Activated naive CD4-positive, alpha-beta T cell treated with anti-CD3 and anti-CD28 coated beads for 36 hours (primary cell): Measurements from ENCODE around the gene MLLT3. TPM values are rescaled to one million over a fixed set of nuclear protein-coding genes. Genes with fewer than 3 reads are reported as not detected.

Experiments used
- CTCF ChIA-PET: fragments of 350-600 bp; sonication (Branson Sonifier 250); formaldehyde crosslinking; loops from one replicate; lab custom pipeline; 2021; ENCODE audit warnings: antibody characterized with exemption; lab: Charles Lee
- DNase-seq: peaks from one replicate; pipeline ENCODE4 v3.0.0-alpha.2; 2020
- H3K27ac Mint-ChIP-seq: one replicate; pipeline ENCODE4 v1.8.0; 2021; ENCODE audit warnings: mild to moderate bottlenecking, mixed read lengths
- H3K27me3 Mint-ChIP-seq: one replicate; pipeline ENCODE4 v1.8.0; 2021; ENCODE audit warnings: low read depth, mixed read lengths
- H3K36me3 Mint-ChIP-seq: one replicate; pipeline ENCODE4 v1.8.0; 2021; ENCODE audit warnings: low read depth, mixed read lengths
- H3K4me1 Mint-ChIP-seq: one replicate; pipeline ENCODE4 v1.8.0; 2021; ENCODE audit warnings: low read depth, mixed read lengths
- H3K4me3 Mint-ChIP-seq: one replicate; pipeline ENCODE4 v1.8.0; 2021; ENCODE audit warnings: mild to moderate bottlenecking, moderate library complexity, mixed read lengths
- H3K9me3 Mint-ChIP-seq: one replicate; pipeline ENCODE4 v1.8.0; 2021; ENCODE audit warnings: mixed read lengths
- intact Hi-C: fragments of 100-400 bp; cut with micrococcal nuclease; formaldehyde crosslinking; loops from one replicate; pipeline ENCODE4 v1.15.1; 2023
- total RNA-seq, 2 experiments: library from RNA; stranded (reverse); gene quantifications; one replicate each; pipeline ENCODE4 v1.2.3, GENCODE V29; 2021

The MLLT3 gene
- total RNA-seq, 2 experiments from 2014 or later: 44.3 to 51.4 TPM

- H3K27me3 Mint-ChIP-seq: no peaks in the 10 kb centered on the region
- H3K9me3 Mint-ChIP-seq: no peaks in the 10 kb centered on the region
- CTCF ChIA-PET: interaction anchor here (2.0 kb wide), 1 partner anchor 10 kb away, joined by 4 read pairs; no protein-coding TSS in a partner anchor
- intact Hi-C loops: loop anchor here (10.0 kb wide), 1 partner anchor 1076 kb away; no protein-coding TSS in a partner anchor
- H3K36me3 Mint-ChIP-seq: peaks cover 5% of the 10 kb centered on the region
- no peak overlapping the region for H3K4me3 Mint-ChIP-seq
- no peak overlapping the region for H3K27ac Mint-ChIP-seq
- H3K4me1 Mint-ChIP-seq: peaks cover 58% of the 10 kb centered on the region
- no peak for DNase-seq
Observed at GRCh38 chr9:20550326-20550725, 72.0 kb downstream of the MLLT3 start.

- DNase-seq: no peak
- intact Hi-C loops: no loop called here
- H3K27me3 Mint-ChIP-seq: no peaks in the 10 kb centered on the region
- H3K27ac Mint-ChIP-seq: no peak overlapping the region
- H3K4me1 Mint-ChIP-seq: peaks cover 53% of the 10 kb centered on the region
- no peak overlapping the region for H3K4me3 Mint-ChIP-seq
- peaks cover 7% of the 10 kb centered on the region for H3K36me3 Mint-ChIP-seq
- no peaks in the 10 kb centered on the region for H3K9me3 Mint-ChIP-seq
- CTCF ChIA-PET: no interaction called here
Observed at GRCh38 chr9:20549053-20549452, 73.2 kb downstream of the MLLT3 start.

GRCh38 chr9:20545023-20545622, 77.2 kb downstream of the MLLT3 start:
- H3K4me3 Mint-ChIP-seq: no peak overlapping the region
- intact Hi-C loops: no loop called here
- no peak for DNase-seq
- H3K36me3 Mint-ChIP-seq: peaks cover 27% of the 10 kb centered on the region
- CTCF ChIA-PET: interaction anchor here (0.7 kb wide), 1 partner anchor 10 kb away, joined by 4 read pairs; no protein-coding TSS in a partner anchor
- no peak overlapping the region for H3K27ac Mint-ChIP-seq
- H3K4me1 Mint-ChIP-seq: peaks cover 43% of the 10 kb centered on the region
- H3K9me3 Mint-ChIP-seq: peaks cover 16% of the 10 kb centered on the region
- H3K27me3 Mint-ChIP-seq: no peaks in the 10 kb centered on the region

- Mint-ChIP-seq H3K4me3 (no peak overlapping the region), H3K27me3 (no peaks in the 10 kb centered on the region), H3K27ac (no peak overlapping the region), H3K36me3 (peaks cover 31% of the 10 kb centered on the region), H3K4me1 (peaks cover 65% of the 10 kb centered on the region), H3K9me3 (peaks cover 26% of the 10 kb centered on the region)
- CTCF ChIA-PET: interaction anchor here (1.1 kb wide), 1 partner anchor 10 kb away, joined by 4 read pairs; no protein-coding TSS in a partner anchor
- intact Hi-C loops: no loop called here
- DNase-seq: no peak
Observed at GRCh38 chr9:20540169-20540863, 82.0 kb downstream of the MLLT3 start.

- DNase-seq: no peak
Observed at GRCh38 chr9:20538956-20539355, 83.3 kb downstream of the MLLT3 start.

GRCh38 chr9:20538092-20538491, 84.2 kb downstream of the MLLT3 start:
- peaks cover 58% of the 10 kb centered on the region for H3K4me1 Mint-ChIP-seq
- CTCF ChIA-PET: interaction anchor here (0.9 kb wide), 1 partner anchor 103 kb away, joined by 4 read pairs; no protein-coding TSS in a partner anchor

More at GRCh38 chr9:20538956-20539355, 83.3 kb downstream of the MLLT3 start:
- no peak overlapping the region for H3K4me3 Mint-ChIP-seq
- H3K27ac Mint-ChIP-seq: no peak overlapping the region
- no peaks in the 10 kb centered on the region for H3K27me3 Mint-ChIP-seq
- peaks cover 26% of the 10 kb centered on the region for H3K9me3 Mint-ChIP-seq
- H3K36me3 Mint-ChIP-seq: peaks cover 28% of the 10 kb centered on the region
- H3K4me1 Mint-ChIP-seq: peaks cover 62% of the 10 kb centered on the region
- CTCF ChIA-PET: no interaction called here
- intact Hi-C loops: no loop called here

GRCh38 chr9:20537294-20537693, 85.0 kb downstream of the MLLT3 start:
- DNase-seq: no peak
- no peak overlapping the region for H3K27ac Mint-ChIP-seq
- intact Hi-C loops: no loop called here
- peaks cover 26% of the 10 kb centered on the region for H3K9me3 Mint-ChIP-seq
- H3K36me3 Mint-ChIP-seq: peaks cover 23% of the 10 kb centered on the region
- H3K27me3 Mint-ChIP-seq: no peaks in the 10 kb centered on the region
- H3K4me1 Mint-ChIP-seq: peaks cover 53% of the 10 kb centered on the region
- CTCF ChIA-PET: interaction anchor here (0.6 to 1.2 kb wide), 3 partner anchors 11 to 102 kb away, joined by 4 read pairs; no protein-coding TSS in a partner anchor
- no peak overlapping the region for H3K4me3 Mint-ChIP-seq

More at GRCh38 chr9:20538092-20538491, 84.2 kb downstream of the MLLT3 start:
- no peak overlapping the region for H3K4me3 Mint-ChIP-seq
- intact Hi-C loops: no loop called here
- DNase-seq: no peak
- H3K36me3 Mint-ChIP-seq: peaks cover 28% of the 10 kb centered on the region
- H3K27ac Mint-ChIP-seq: no peak overlapping the region
- H3K9me3 Mint-ChIP-seq: peaks cover 26% of the 10 kb centered on the region
- H3K27me3 Mint-ChIP-seq: no peaks in the 10 kb centered on the region

- Mint-ChIP-seq H3K27me3 (no peaks in the 10 kb centered on the region), H3K4me3 (no peak overlapping the region), H3K9me3 (no peaks in the 10 kb centered on the region), H3K4me1 (peaks cover 68% of the 10 kb centered on the region), H3K27ac (no peak overlapping the region), H3K36me3 (no peaks in the 10 kb centered on the region)
- DNase-seq: no peak
- CTCF ChIA-PET: no interaction called here
- intact Hi-C loops: no loop called here
Observed at GRCh38 chr9:20532584-20532983, 89.7 kb downstream of the MLLT3 start.

- intact Hi-C loops: no loop called here
- Mint-ChIP-seq H3K27ac (no peak overlapping the region), H3K4me3 (no peak overlapping the region), H3K9me3 (no peaks in the 10 kb centered on the region), H3K27me3 (no peaks in the 10 kb centered on the region), H3K4me1 (peaks cover 68% of the 10 kb centered on the region), H3K36me3 (no peaks in the 10 kb centered on the region)
- CTCF ChIA-PET: no interaction called here
- no peak for DNase-seq
Observed at GRCh38 chr9:20529837-20530236, 92.5 kb downstream of the MLLT3 start.

GRCh38 chr9:20528253-20528652, 94.0 kb downstream of the MLLT3 start:
- Mint-ChIP-seq H3K4me3 (no peak overlapping the region), H3K36me3 (peaks cover 1% of the 10 kb centered on the region), H3K4me1 (peaks cover 74% of the 10 kb centered on the region), H3K27me3 (no peaks in the 10 kb centered on the region), H3K27ac (no peak overlapping the region), H3K9me3 (no peaks in the 10 kb centered on the region)
- intact Hi-C loops: loop anchor here (1.0 kb wide), 1 partner anchor 8 kb away; no protein-coding TSS in a partner anchor
- DNase-seq: no peak
- CTCF ChIA-PET: interaction anchor here (0.9 to 1.5 kb wide), 2 partner anchors 15 to 24 kb away, joined by 3 to 4 read pairs; no protein-coding TSS in a partner anchor

GRCh38 chr9:20526500-20527319, 95.6 kb downstream of the MLLT3 start:
- DNase-seq: no peak
- peaks cover 1% of the 10 kb centered on the region for H3K36me3 Mint-ChIP-seq
- no peaks in the 10 kb centered on the region for H3K27me3 Mint-ChIP-seq
- no peak overlapping the region for H3K27ac Mint-ChIP-seq
- intact Hi-C loops: loop anchor here (1.0 to 2.0 kb wide), 2 partner anchors 26 to 97 kb away; no protein-coding TSS in a partner anchor
- no peak overlapping the region for H3K4me3 Mint-ChIP-seq
- H3K4me1 Mint-ChIP-seq: peaks cover 80% of the 10 kb centered on the region
- CTCF ChIA-PET: interaction anchor here (0.6 to 1.0 kb wide), 3 partner anchors 10 to 87 kb away, joined by 3 to 4 read pairs (median 3); no protein-coding TSS in a partner anchor
- no peaks in the 10 kb centered on the region for H3K9me3 Mint-ChIP-seq
